ENCODE results near the gene IMP4. TPM values are rescaled to one million over a fixed set of nuclear protein-coding genes. Genes with fewer than 3 reads are reported as not detected.

The IMP4 gene
- total RNA-seq (49.1 and 52.4 TPM in 2 replicates), polyA plus RNA-seq (56.4 and 80.9 TPM in 2 replicates)

- under 1% methylated on average over 56 of the region's 60 CpGs for whole genome bisulfite sequencing (ENCODE audit: low lambda C conversion rate, missing lambda C conversion rate)
- Histone ChIP-seq H3K27me3 (no peaks in the 10 kb centered on the region), H3K27ac (peak within 1 kb of the TSS; percentile 90), H3K4me2 (peak within 1 kb of the TSS; percentile 92), H3K79me2 (peaks cover 20% of the 10 kb centered on the region), H4K20me1 (ENCODE audit: insufficient read depth, poor library complexity, severe bottlenecking) (no peaks in the 10 kb centered on the region), H3K36me3 (replicated peaks; ENCODE audit: insufficient read depth, low read depth) (peaks cover 4% of the 10 kb centered on the region), H3K9me3 (ENCODE audit: low read depth) (no peaks in the 10 kb centered on the region), H2AFZ (peak within 1 kb of the TSS; percentile 73), H3K4me3 (peak within 1 kb of the TSS; percentile 60), H3K9me2 (replicated peaks; ENCODE audit: insufficient read depth) (no peaks in the 10 kb centered on the region), H3K4me1 (ENCODE audit: insufficient read depth) (peaks cover 11% of the 10 kb centered on the region)
- TF ChIP-seq CTCF (IDR thresholded peaks at IDR 0.05; ENCODE audit: poor library complexity) (peak; percentile 51), EZH2phosphoT487 (IDR thresholded peaks at IDR 0.05; ENCODE audit: low read depth, severe bottlenecking, unreplicated experiment) (no peak)
- DNase-seq (ENCODE audit: low spot score) = peak; percentile 99
Observed at GRCh38 chr2:130342533-130343275, at the start of gene IMP4. IMP4 (plus strand) TSS chr2:130342897; CDS start chr2:130342933, 36 bp downstream.

GRCh38 chr2:130300258-130300969 lies 42.3 kb upstream of the IMP4 start:
- no peak overlapping the region for H2AFZ ChIP-seq
- no peak overlapping the region for H3K4me3 ChIP-seq
- H3K4me2 ChIP-seq = no peak overlapping the region
- no peaks in the 10 kb centered on the region for H3K36me3 ChIP-seq (replicated peaks; ENCODE audit: insufficient read depth, low read depth)
- H3K9me2 ChIP-seq (replicated peaks; ENCODE audit: insufficient read depth) = no peaks in the 10 kb centered on the region
- no peak for DNase-seq (ENCODE audit: low spot score)
- H3K79me2 ChIP-seq = no peaks in the 10 kb centered on the region
- H3K27me3 ChIP-seq = peaks cover 18% of the 10 kb centered on the region
- H3K4me1 ChIP-seq (ENCODE audit: insufficient read depth) = no peaks in the 10 kb centered on the region
- WGBS (ENCODE audit: low lambda C conversion rate, missing lambda C conversion rate) = 86% methylated on average over 22 of the region's 22 CpGs
- H4K20me1 ChIP-seq (ENCODE audit: insufficient read depth, poor library complexity, severe bottlenecking) = no peaks in the 10 kb centered on the region
- no peaks in the 10 kb centered on the region for H3K9me3 ChIP-seq (ENCODE audit: low read depth)
- no peak overlapping the region for H3K27ac ChIP-seq
- no peak for TF ChIP-seq EZH2phosphoT487 (IDR thresholded peaks at IDR 0.05; ENCODE audit: low read depth, severe bottlenecking, unreplicated experiment)
- no peak for TF ChIP-seq CTCF (IDR thresholded peaks at IDR 0.05; ENCODE audit: poor library complexity)

GRCh38 chr2:130300970-130301348 lies 41.7 kb upstream of the IMP4 start:
- Histone ChIP-seq H3K27ac (no peak overlapping the region), H3K36me3 (replicated peaks; ENCODE audit: insufficient read depth, low read depth) (no peaks in the 10 kb centered on the region), H3K4me3 (no peak overlapping the region), H3K4me1 (ENCODE audit: insufficient read depth) (no peaks in the 10 kb centered on the region), H4K20me1 (ENCODE audit: insufficient read depth, poor library complexity, severe bottlenecking) (no peaks in the 10 kb centered on the region), H3K4me2 (no peak overlapping the region), H3K27me3 (peaks cover 18% of the 10 kb centered on the region), H3K79me2 (no peaks in the 10 kb centered on the region), H2AFZ (no peak overlapping the region), H3K9me3 (ENCODE audit: low read depth) (no peaks in the 10 kb centered on the region), H3K9me2 (replicated peaks; ENCODE audit: insufficient read depth) (no peaks in the 10 kb centered on the region)
- TF ChIP-seq EZH2 (IDR thresholded peaks at IDR 0.05; ENCODE audit: borderline replicate concordance) (no peak), CTCF (IDR thresholded peaks at IDR 0.05; ENCODE audit: poor library complexity) (no peak)
- no peak for DNase-seq (ENCODE audit: low spot score)
- WGBS (ENCODE audit: low lambda C conversion rate, missing lambda C conversion rate) = 92% methylated on average over 13 of the region's 13 CpGs

Measured in hepatocyte (in vitro differentiated cells).